HG03196 (cell line): ENCODE measurements around the gene ZC3H10.
"Not testable (repeated sequence)": the region's sequence is repeated elsewhere in the genome, so short reads cannot be mapped to it uniquely, and the experiment has no call there.

ENCODE experiments used
- ATAC-seq: cut with Tn5 transposase; IDR thresholded peaks from one replicate; pipeline ENCODE4 v1.9.1; 2021; ENCODE audit not compliant: unreplicated experiment

Gene ZC3H10

DNA sequence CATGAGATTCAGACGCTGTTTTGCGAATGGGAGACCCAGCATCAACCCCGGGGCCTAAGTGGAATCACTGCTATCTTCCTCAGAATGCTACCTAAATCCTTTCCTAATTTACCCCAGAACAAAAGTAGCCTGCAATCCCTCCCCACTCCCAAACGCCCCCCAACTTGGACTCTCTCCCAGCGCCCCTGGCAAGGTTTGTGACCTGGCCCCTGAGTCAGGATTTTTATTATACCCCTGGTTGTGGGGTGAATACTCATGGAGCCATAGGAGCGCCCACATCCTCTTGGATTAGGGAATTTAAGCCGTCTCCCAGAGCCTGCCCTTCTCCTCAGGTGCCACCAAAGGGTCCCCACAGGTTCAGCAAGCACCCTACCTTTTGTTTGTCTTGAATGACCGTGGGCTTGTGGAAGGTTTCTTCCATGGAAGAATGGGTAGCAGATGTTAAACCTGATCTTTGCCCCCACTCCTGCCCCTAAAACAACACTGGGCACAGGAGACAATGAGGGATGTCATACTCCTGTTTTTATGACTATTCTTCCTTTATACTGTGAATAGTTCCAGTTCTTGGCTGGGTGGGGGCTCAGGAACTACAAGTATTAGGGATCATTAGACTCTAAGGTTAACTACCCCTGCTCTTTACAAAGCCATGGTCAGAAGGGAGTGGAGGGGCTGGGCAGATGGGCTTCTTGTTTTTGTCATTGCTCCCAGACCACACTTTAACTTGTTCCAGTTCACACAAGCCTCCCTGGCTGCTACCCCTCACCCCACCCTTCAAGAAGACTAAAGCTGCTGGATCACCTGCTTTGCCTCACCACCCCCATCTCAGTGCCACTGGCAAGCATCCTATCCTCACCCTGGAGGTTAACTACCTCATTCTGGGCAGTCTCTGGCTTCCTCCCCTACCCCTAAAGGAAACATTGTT is 35.0 kb downstream of the ZC3H10 start:
- ATAC-seq = no peak

GRCh38 chr12:56153678-56154065 is 35.6 kb downstream of the ZC3H10 start:
- ATAC-seq = no peak

DNA sequence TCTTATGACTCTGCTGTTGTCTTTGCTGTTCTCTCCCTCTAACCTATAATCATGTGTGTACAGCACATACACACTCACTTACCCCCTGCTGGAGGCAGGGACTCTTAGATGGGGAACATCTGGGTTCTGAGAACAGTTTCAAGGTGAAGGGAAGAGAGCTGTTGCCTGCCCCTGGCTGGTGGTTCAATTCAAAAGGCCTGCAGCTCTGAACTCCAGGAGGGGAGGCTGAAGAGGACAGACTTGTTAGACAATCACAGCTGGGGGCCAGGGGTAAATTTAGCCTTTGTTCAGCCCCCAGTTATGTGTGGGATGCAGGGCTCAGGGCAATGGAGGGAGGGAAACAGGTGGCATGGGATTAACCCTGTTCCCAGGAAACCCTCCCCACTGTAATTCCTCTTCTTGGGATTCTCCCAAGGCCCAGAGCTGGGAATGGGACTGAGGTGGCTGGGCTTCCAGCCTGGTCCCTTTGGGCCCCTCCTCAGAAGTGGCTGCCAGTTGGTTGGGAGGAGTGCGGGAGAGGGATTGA is 36.2 kb downstream of the ZC3H10 start:
- ATAC-seq = no peak

DNA sequence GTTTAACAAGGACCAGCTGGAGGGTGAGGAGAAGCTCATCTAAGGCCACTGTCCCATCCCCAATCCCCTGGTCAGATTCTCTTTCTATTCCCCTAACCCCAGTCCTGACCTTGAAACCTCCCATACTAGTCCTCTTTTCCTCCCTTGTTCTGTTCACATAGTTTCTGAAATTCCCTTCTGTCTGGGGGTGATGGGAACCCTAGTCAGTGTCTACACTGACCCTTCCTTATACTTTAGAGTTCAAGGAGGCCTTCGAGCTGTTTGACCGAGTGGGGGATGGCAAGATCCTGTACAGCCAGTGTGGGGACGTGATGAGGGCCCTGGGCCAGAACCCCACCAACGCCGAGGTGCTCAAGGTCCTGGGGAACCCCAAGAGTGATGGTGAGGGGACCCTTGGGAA is 36.8 kb downstream of the ZC3H10 start:
- no peak for ATAC-seq

- ATAC-seq = no peak
Measured at GRCh38 chr12:56155256-56155845, 37.3 kb downstream of the ZC3H10 start.

DNA sequence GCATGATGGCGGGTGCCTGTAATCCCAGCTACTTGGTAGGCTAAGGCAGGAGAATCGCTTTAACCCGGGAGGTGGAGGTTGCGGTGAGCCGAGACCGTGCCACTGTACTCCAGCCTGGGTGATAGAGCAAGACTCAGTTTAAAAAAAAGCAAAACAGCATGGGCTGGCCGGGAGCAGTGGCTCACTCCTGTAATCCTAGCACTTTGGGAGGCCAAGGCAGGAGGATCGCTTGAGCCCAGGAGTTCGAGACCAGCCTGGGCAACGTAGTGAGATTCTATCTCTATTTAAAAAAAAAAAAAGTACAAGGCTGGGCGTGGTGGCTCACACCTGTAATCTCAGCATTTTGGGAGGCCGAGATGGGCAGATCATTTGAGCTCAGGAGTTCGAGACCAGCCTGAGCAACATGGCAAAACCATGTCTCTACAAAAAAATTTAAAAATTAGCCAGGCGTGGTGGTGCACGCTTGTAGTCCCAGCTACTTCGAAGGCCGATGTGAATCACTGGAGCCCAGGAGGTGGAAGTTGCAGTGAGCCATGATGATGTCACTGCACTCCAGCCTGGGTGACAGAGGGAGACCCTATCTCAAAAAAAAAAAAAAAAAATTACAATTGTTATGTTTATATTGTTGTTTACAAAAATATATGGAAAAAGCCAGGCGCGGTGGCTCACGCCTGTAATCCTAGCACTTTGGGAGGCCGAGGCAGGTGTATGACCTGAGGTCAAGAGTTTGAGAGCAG is 38.6 kb downstream of the ZC3H10 start:
- not testable (repeated sequence) for ATAC-seq

- peak; percentile 24 for ATAC-seq
Measured at GRCh38 chr12:56157201-56158028, 39.3 kb downstream of the ZC3H10 start.

DNA sequence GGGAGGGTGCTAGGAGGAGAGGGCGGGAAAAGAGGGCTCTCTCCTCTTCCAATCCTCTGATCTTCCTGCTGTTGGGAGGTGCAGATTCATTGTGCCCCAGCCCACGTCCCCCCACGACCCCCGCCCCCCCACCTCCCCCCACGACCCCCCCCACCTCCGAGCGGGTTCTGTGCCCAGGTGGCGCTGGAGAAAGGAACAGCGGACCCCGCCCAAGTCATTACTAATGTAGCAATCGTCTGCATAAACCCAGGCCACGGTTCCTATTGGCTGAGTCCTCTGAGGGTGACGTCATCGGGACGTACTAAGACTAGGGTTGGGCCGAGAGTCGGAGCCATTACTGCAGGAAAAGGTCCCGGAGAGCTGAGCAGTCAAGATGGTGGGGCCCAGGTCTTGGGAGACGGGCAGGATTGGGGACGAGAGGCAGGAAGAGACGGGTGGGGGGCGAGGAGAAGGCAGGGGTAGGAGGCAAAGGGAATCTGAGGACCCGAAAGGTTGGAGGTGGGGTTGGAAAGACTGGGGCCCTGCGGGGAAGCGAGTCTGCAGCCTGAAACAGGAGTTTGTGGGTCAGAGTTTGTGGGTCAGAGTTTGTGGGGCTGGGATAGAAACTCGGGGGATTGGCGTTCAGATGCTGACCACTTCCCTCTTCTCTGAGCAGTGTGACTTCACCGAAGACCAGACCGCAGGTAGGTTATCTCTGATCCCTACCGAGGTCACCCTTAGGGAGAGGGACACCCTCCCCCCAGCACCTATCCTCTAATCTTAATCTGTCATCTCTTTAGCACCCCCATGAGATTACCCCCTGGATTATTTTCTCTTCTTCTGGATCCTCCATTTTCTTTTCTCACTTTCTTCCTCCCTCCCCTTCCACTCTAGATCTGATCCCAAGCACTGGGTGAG is 40.2 kb downstream of the ZC3H10 start, which contains the start of gene MYL6:
MYL6 (plus strand) TSS at position 331 of the 897 bp plus-strand sequence; CDS start at position 374, 43 bp downstream.
- ATAC-seq = peak; percentile 67

GRCh38 chr12:56158926-56159461 is 40.9 kb downstream of the ZC3H10 start:
- no peak for ATAC-seq

- no peak for ATAC-seq
Measured at GRCh38 chr12:56159482-56160192, 41.6 kb downstream of the ZC3H10 start.

DNA sequence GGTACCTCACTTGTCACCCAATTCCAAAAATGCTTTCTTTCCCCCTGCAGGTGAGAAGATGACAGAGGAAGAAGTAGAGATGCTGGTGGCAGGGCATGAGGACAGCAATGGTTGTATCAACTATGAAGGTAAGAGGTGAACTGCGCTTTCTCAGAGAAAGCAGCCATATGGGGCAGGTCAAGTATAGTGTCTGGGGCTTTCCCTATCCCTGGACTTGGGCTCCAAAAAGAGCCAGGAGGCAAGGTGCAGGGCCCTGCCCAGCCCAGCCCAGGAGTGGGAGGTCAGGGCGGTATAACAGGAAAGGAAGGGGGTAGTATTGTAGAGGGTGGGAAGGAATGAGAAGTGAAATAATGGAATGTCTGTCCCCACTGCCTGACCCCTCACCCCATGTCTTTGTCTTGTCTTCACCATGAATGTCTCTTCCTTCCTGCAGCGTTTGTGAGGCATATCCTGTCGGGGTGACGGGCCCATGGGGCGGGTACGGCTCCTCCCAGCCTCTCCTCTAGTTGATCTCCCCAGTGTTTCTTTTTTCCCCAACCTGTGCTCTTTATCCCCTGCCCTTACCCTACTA is 42.2 kb downstream of the ZC3H10 start:
- no peak for ATAC-seq

- no peak for ATAC-seq
Measured at GRCh38 chr12:56160894-56161689, 43.0 kb downstream of the ZC3H10 start.

- no peak for ATAC-seq
Measured at GRCh38 chr12:56161690-56162351, 43.8 kb downstream of the ZC3H10 start.

DNA sequence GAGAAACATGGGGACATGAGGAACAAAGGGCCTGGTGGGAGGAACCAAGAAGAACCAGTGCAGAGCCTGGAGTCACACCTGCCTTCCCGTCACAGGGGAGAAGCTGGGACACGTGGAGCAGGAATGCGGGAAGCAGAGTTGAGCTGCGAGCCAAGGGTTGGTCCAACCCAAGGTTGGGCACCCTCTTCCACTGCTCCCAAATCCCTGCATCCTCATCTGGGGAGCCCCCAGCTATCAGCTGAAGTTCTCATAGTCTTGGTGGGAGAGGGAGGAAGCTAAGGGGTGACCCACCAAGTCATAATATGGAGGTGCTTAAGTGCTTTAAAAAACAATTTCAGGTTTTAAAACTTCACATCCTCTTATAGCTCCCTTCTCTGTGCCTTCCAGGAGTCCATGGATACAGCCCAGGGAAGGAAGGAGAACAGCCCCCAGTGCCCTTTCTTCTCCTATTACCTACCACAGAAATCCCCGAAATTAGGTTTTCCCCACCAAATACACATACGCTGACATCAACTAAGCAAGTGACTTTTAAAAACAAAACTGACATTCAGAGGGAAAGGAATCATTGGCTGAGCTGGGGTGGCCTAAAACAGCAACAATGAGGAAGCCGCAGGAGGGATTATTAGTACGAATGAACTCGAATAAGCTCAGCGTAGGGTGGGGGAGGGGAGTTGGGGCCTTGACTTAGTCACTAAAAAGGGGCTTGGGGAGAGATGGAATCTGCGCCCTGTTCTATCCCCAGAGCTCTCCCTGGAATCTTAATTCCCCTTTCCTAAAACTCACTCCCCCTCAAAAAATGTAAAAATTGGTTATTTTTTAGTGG is 44.6 kb downstream of the ZC3H10 start:
- no peak for ATAC-seq

- no peak for ATAC-seq
Measured at GRCh38 chr12:56163533-56164344, 45.7 kb downstream of the ZC3H10 start.
